ENCODE measurements around the gene ZBTB17.

DNA sequence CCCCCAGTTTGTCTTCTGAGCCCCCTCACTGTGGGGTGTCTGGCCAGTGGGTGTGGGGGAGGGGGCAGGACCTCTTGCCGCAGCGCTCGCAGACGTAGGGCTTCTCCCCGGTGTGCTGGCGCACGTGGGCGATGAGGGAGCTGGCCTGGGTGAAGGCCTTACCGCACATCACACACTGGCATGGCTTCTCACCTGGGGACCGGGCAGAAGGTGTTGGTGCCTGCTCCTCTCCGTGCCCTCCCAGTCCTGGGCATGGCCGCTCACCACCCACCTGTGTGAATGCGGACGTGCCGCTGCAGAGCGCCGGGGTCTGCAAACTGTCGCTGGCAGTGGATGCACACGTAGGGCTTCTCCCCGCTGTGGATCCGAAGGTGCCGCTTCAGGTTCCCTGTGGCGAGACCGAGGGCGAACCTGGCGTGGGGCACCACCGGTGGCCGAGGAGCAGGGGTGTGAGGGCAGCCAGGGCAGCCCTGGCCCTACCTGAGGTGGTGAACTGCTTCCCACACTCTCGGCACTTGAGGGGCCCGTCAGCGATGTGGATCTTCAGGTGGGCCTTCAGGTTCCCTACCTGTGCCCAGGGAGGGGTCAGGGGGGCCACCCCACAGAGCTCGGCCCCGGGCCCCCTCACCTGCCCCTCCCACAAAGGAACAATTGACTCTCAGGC, 32.4 kb downstream of the ZBTB17 start:
- TF ChIP-seq POLR2A (IDR thresholded peaks at IDR 0.05; ENCODE audit: extremely low read depth, insufficient read length) (no peak), CTCF (IDR thresholded peaks at IDR 0.05; ENCODE audit: low read depth, low read length) (no peak), MAX (IDR thresholded peaks at IDR 0.05; ENCODE audit: low read depth, low read length) (no peak), MYC (IDR thresholded peaks at IDR 0.05; ENCODE audit: low read depth, low read length) (no peak)
